Neutrophil (primary cell): ENCODE results near the gene AFAP1L2.

ENCODE experiments used
- H3K27ac ChIP-seq: fragments of 200-600 bp; sonication (generic); 2 replicates; pipeline ENCODE4 v1.5.1; 2016; ENCODE audit warnings: mild to moderate bottlenecking, moderate library complexity
- H3K27me3 ChIP-seq: fragments of 200-600 bp; sonication (generic); 2 replicates; pipeline ENCODE4 v1.6.0; 2016; ENCODE audit warnings: mild to moderate bottlenecking
- H3K36me3 ChIP-seq: fragments of 200-600 bp; sonication (generic); 2 replicates; pipeline ENCODE4 v1.5.1; 2017
- H3K4me1 ChIP-seq, 2 experiments: fragments of 200-600 bp in 1 of 2; sonication (generic) in 1 of 2; 1 replicate in 1 of 2; 2 replicates in 1 of 2; pipeline versions ENCODE4 v1.5.1 to v1.6.1; 2013 to 2016; ENCODE audit warnings: low read depth in 1 of 2, low read length in 1 of 2, mild to moderate bottlenecking in 1 of 2, moderate library complexity in 1 of 2; ENCODE audit not compliant: control insufficient read depth in 1 of 2, insufficient read depth in 1 of 2
- H3K4me3 ChIP-seq, 2 experiments: fragments of 200-600 bp in 1 of 2; sonication (generic) in 1 of 2; 1 replicate in 1 of 2; 2 replicates in 1 of 2; pipeline ENCODE4 v1.5.1; 2013 to 2016; ENCODE audit warnings: low read depth in 1 of 2, low read length in 1 of 2, mild to moderate bottlenecking in 1 of 2, moderate library complexity in 1 of 2
- H3K9me3 ChIP-seq: fragments of 200-600 bp; sonication (generic); 2 replicates; pipeline ENCODE4 v1.5.1; 2016
- TF ChIP-seq, protein P1 (sequence below): fragments of 200-600 bp; sonication (generic); IDR thresholded peaks from 2 replicates; pipeline ENCODE4 v1.5.1; 2016; ENCODE audit warnings: antibody characterized with exemption

The AFAP1L2 gene

DNA sequence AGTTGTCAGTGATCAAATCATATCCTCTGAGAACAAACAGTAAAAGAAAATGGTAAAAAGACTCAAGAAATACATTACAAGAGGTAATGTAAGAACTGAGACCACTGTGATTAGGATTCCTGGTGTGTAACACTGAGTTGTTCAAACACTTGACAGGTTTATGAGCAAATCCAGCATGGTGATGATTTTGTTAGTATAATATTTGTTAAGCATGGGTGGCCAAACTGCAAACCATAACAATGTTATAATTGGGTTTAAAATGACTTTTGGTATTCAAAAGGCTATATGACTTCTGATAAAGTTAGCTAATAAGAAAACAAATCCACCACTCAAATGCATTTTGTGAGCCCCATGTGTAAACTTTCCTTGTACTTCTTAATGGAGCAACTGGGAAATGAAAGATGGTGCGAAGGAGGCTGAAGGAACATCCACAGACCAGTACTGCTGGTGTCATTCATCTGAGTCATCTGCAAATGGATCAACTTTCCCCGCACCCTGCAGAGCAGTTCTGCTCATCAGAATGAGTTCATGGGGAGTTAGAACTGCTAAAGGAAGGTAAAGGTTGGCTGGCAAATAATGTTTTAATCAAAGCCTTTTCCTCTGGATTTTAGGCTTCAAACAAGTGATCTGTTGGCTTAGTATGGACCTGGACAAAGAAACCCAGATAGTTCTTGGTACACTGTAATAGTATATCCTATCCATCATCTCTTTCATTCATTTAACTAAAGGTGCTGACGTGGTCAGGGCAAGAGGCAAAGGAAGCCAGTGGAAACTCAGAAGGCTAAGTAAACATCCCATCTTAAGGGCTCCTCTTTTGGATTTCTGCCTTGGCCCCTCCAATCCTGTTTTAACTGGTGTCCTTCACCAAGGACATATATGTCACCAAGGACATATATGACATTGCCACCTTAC is 45.0 kb downstream of the AFAP1L2 start:
- TF ChIP-seq, protein P1, sequence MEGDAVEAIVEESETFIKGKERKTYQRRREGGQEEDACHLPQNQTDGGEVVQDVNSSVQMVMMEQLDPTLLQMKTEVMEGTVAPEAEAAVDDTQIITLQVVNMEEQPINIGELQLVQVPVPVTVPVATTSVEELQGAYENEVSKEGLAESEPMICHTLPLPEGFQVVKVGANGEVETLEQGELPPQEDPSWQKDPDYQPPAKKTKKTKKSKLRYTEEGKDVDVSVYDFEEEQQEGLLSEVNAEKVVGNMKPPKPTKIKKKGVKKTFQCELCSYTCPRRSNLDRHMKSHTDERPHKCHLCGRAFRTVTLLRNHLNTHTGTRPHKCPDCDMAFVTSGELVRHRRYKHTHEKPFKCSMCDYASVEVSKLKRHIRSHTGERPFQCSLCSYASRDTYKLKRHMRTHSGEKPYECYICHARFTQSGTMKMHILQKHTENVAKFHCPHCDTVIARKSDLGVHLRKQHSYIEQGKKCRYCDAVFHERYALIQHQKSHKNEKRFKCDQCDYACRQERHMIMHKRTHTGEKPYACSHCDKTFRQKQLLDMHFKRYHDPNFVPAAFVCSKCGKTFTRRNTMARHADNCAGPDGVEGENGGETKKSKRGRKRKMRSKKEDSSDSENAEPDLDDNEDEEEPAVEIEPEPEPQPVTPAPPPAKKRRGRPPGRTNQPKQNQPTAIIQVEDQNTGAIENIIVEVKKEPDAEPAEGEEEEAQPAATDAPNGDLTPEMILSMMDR, result no peak
- Histone ChIP-seq H3K27ac (no peak overlapping the region), H3K36me3 (no peaks in the 10 kb centered on the region), H3K4me3 (no peak overlapping the region), H3K9me3 (no peaks in the 10 kb centered on the region), H3K4me1 (no peaks in the 10 kb centered on the region), H3K27me3 (no peaks in the 10 kb centered on the region)

DNA sequence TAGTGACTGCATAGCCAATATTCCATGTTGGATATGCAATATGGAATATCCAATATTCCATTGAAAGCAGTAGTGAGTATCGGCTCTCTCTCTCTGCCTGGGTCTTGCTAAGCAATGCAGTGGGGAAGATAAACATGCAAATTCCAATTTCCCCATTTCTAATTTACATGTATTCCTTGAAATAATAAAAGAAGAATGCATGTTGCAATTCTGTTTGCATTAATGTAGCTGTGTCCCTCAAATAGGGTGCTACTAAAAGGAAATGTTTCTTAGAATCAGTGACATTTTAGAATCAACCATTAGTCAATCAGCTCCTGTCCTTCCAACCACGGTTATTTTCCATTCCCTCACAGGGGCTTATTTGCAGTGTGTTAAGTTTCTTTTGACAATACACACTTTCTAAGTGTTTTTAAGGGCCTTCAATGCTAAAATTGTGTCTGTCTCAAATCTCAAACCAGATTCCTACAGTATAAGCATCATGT is 46.7 kb downstream of the AFAP1L2 start:
- H3K9me3 ChIP-seq, result no peaks in the 10 kb centered on the region
- no peaks in the 10 kb centered on the region for H3K4me1 ChIP-seq
- TF ChIP-seq, protein P1, result no peak
- H3K4me3 ChIP-seq, result no peak overlapping the region
- H3K27ac ChIP-seq, result no peak overlapping the region
- no peaks in the 10 kb centered on the region for H3K36me3 ChIP-seq
- H3K27me3 ChIP-seq, result no peaks in the 10 kb centered on the region

DNA sequence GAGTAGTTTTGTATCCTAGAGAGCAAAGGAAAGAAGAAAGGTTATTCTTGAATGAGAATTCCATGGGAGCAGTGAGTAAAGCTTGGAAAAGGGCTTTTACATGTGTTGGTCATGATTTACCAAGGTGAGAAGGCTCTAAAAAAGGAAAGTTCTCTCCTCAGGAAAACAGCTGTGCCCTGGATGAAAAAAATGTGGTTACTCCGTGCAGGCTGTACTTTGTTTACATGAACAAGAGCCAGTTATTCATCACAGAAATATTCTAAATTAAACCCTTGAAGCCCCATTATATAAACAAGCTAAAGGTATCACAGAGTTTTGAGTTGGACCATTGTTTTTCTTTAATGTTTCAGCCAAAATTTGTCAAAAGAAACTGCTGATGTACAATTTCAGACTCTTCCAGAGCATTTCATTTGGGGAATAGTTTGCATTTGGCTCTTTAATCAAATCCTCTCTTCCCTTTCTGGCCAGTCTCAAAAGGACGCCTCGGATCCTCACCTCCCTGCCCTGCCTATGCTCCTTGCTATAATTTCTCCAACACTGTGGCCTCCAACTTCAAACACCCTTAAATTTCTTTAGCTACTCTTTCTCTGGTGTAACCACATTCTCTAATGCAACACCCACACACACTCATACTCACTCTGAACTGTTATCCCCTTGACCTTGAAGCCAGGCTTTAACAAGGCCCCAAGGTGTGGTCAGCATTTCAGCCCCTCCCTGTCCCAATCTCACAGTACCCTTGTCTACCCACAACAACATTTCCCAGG is 47.4 kb downstream of the AFAP1L2 start:
- H3K4me3 ChIP-seq, result no peak overlapping the region
- TF ChIP-seq, protein P1, result no peak
- no peaks in the 10 kb centered on the region for H3K27me3 ChIP-seq
- no peaks in the 10 kb centered on the region for H3K9me3 ChIP-seq
- no peak overlapping the region for H3K27ac ChIP-seq
- no peaks in the 10 kb centered on the region for H3K36me3 ChIP-seq
- no peaks in the 10 kb centered on the region for H3K4me1 ChIP-seq

DNA sequence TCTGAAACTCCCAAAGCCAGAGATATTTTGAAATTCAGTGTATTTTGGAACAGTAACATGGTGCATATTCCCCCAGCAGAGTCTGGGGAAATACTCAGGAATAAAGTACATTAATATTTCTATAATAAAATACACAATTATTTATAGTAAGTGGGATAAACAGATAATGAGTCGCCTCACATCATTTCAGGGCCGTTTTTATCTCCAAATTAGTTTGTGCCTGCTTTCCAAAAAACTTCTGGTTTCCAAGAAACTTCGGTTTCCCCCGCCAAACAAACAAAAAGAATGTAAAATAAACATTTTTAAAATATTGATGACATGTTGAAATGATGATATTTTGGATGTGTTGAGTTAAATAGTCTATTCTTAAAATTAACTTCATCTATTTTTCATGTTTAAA is 48.2 kb downstream of the AFAP1L2 start:
- TF ChIP-seq, protein P1, result no peak
- H3K27me3 ChIP-seq, result no peaks in the 10 kb centered on the region
- H3K27ac ChIP-seq, result no peak overlapping the region
- H3K36me3 ChIP-seq, result no peaks in the 10 kb centered on the region
- no peaks in the 10 kb centered on the region for H3K4me1 ChIP-seq
- H3K9me3 ChIP-seq, result no peaks in the 10 kb centered on the region
- no peak overlapping the region for H3K4me3 ChIP-seq

DNA sequence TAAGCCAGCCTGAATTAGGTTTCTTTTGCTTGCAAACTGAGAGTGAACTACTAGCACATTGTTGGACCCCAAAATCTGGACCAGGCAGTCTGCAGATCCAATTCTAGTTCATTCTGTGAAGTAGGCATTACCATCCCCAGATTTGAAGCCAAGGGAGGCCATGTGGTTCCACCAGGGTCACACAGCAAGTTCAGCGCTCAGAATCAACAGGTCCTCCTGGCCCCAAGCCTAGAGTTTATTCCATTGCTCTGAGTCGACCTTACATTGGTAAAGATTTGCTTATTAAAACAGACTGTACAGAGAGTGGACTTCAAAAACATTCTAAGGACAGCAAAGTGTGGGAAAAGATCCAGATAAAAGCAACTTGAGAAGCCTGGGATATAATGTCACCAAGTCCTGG is 50.9 kb downstream of the AFAP1L2 start:
- Histone ChIP-seq H3K4me3 (no peak overlapping the region), H3K27me3 (no peaks in the 10 kb centered on the region), H3K9me3 (no peaks in the 10 kb centered on the region), H3K4me1 (no peaks in the 10 kb centered on the region), H3K27ac (no peak overlapping the region), H3K36me3 (no peaks in the 10 kb centered on the region)
- TF ChIP-seq, protein P1, result no peak
